HUES48 (cell line): Measurements from ENCODE around the gene ATP6V1F.

Source experiments
- H3K27ac ChIP-seq: one replicate; pipeline ENCODE4 v1.7.0; 2013; ENCODE audit warnings: low read depth, low read length, inconsistent platforms
- H3K27me3 ChIP-seq: 2 replicates; pipeline ENCODE4 v1.6.1; 2013; ENCODE audit warnings: mild to moderate bottlenecking, low read length; ENCODE audit not compliant: control insufficient read depth, insufficient read depth
- H3K36me3 ChIP-seq: 2 replicates; pipeline ENCODE4 v1.6.1; 2013; ENCODE audit warnings: low read length; ENCODE audit not compliant: control insufficient read depth, insufficient read depth
- H3K4me1 ChIP-seq: 2 replicates; pipeline ENCODE4 v1.6.1; 2013; ENCODE audit warnings: mild to moderate bottlenecking, low read length; ENCODE audit not compliant: control insufficient read depth, insufficient read depth
- H3K4me3 ChIP-seq: 2 replicates; pipeline ENCODE4 v1.5.1; 2013; ENCODE audit warnings: mild to moderate bottlenecking, low read depth, low read length
- H3K9ac ChIP-seq: 2 replicates; pipeline ENCODE4 v1.6.1; 2013; ENCODE audit warnings: mild to moderate bottlenecking, low read depth, low read length, moderate library complexity
- H3K9me3 ChIP-seq: 2 replicates; pipeline ENCODE4 v1.6.1; 2013; ENCODE audit warnings: low read length; ENCODE audit not compliant: control insufficient read depth, insufficient read depth

ATP6V1F gene

GRCh38 chr7:128830231-128831177 is 32.2 kb upstream of the ATP6V1F start, which contains the start of gene FLNC:
Gene FLNC (plus strand): TSS chr7:128830406. CDS start chr7:128830638, 232 bp downstream.
- no peaks in the 10 kb centered on the region for H3K36me3 ChIP-seq
- H3K4me1 ChIP-seq: peaks cover 42% of the 10 kb centered on the region
- H3K9me3 ChIP-seq: no peaks in the 10 kb centered on the region
- H3K4me3 ChIP-seq: peak within 1 kb of the TSS; percentile 77
- peaks cover 29% of the 10 kb centered on the region for H3K27me3 ChIP-seq
- H3K27ac ChIP-seq: peak within 1 kb of the TSS; percentile 44
- H3K9ac ChIP-seq: no peak within 1 kb of the TSS; the same call in 1 of the 2 replicates

DNA sequence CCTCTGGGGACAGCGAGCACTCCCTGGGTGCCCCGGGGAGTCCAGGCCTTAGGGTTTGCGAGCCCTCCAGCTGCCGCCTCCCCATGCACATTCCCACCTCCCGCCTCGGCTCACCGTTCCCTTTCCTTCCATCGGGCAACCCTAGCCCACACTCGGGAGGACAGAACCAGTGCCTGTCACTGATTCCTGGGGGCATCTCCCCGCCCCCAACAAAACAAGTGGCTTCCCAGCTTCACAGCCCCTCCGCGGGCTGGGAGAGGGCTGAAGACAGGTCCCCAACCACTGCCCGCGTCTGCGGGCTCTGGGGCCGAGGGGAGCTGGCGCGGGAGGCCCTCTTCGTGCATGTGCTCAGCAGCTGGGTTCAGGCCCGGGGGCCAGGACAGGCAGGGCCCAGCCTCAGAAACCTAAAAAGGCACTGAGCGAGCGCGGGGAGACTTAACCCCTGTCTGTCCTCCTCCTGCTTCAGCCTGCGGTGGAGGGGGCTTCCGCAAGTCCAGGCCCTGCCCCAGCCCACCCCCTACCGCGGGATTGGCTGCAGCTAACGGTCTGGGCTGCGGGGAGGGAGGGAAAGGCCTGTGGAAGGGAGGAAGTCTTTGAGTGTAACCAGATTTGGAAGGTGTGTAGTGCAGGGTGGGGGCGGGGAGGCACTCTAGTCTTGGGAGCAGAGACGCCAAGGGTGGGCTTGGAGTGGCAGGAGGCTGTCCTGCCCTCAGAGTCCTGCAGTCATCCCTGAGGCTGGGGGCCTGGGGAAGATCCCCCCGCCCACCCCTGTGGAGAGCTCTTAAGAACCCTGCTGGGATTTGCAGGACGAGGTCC is 31.3 kb upstream of the ATP6V1F start:
- no peak overlapping the region for H3K9ac ChIP-seq
- H3K36me3 ChIP-seq: no peaks in the 10 kb centered on the region
- peak overlapping the region; percentile 77 for H3K4me3 ChIP-seq
- H3K27ac ChIP-seq: peak overlapping the region; percentile 44
- H3K4me1 ChIP-seq: peaks cover 42% of the 10 kb centered on the region
- no peaks in the 10 kb centered on the region for H3K9me3 ChIP-seq
- peaks cover 29% of the 10 kb centered on the region for H3K27me3 ChIP-seq

- Histone ChIP-seq H3K27ac (peak overlapping the region; percentile 83), H3K27me3 (peaks cover 29% of the 10 kb centered on the region), H3K9me3 (no peaks in the 10 kb centered on the region), H3K9ac (no peak overlapping the region; the same call in 1 of the 2 replicates), H3K36me3 (no peaks in the 10 kb centered on the region), H3K4me3 (peak overlapping the region; percentile 77), H3K4me1 (peaks cover 37% of the 10 kb centered on the region)
These were observed 30.4 kb upstream of the ATP6V1F start for GRCh38 chr7:128831994-128832879.

DNA sequence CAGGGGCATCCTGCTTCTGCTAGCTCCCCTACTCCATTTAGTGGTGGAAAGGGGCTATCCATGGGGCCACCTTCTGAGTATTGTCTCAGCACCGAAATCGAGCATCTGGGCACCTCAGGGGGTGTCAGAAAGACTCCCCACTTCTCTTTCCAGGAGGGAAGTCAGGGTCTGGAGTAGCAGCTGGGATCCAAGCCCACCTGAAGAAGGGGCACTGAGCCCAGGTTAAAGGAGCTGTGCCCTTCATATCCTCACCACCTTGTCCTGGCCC is 29.8 kb upstream of the ATP6V1F start:
- peaks cover 32% of the 10 kb centered on the region for H3K4me1 ChIP-seq
- no peaks in the 10 kb centered on the region for H3K9me3 ChIP-seq
- peak overlapping the region; percentile 83 for H3K27ac ChIP-seq
- H3K4me3 ChIP-seq: peak overlapping the region; percentile 55
- H3K27me3 ChIP-seq: peaks cover 29% of the 10 kb centered on the region
- no peak overlapping the region; the same call in 1 of the 2 replicates for H3K9ac ChIP-seq
- no peaks in the 10 kb centered on the region; the same call in 1 of the 2 replicates for H3K36me3 ChIP-seq

GRCh38 chr7:128833148-128833945 is 29.3 kb upstream of the ATP6V1F start:
- Histone ChIP-seq H3K4me3 (peak overlapping the region; percentile 55), H3K27me3 (peaks cover 29% of the 10 kb centered on the region), H3K36me3 (peaks cover 3% of the 10 kb centered on the region; the same call in 1 of the 2 replicates), H3K4me1 (peaks cover 27% of the 10 kb centered on the region), H3K9ac (no peak overlapping the region; the same call in 1 of the 2 replicates), H3K9me3 (no peaks in the 10 kb centered on the region), H3K27ac (peak overlapping the region; percentile 83)

DNA sequence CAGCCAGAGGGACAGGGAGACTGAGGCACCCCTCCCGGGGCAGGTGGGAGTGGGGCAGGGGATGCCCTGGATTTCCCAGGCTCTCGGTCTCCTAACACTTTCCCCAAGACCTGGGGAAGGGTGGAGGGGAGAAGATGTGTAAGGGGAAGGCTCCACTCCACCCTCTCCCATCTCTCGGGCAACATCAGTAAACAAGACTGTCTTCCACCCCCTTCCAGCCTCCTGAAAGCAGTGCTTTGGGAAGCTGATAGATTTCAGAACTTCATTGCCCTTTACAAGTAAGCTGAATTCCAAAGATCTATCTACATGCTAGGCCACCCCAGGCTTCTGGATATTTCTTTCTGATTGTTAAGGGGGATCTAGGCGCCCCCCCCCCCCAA is 28.7 kb upstream of the ATP6V1F start:
- peak overlapping the region; percentile 83 for H3K27ac ChIP-seq
- no peak overlapping the region for H3K4me3 ChIP-seq

GRCh38 chr7:128835231-128835751 is 27.4 kb upstream of the ATP6V1F start:
- H3K27ac ChIP-seq: no peak overlapping the region
- no peak overlapping the region for H3K4me3 ChIP-seq
- peaks cover 3% of the 10 kb centered on the region; the same call in 1 of the 2 replicates for H3K36me3 ChIP-seq
- H3K4me1 ChIP-seq: peaks cover 21% of the 10 kb centered on the region
- no peaks in the 10 kb centered on the region for H3K9me3 ChIP-seq
- H3K27me3 ChIP-seq: peaks cover 16% of the 10 kb centered on the region
- H3K9ac ChIP-seq: no peak overlapping the region

More for the DNA sequence above, 28.7 kb upstream of the ATP6V1F start:
- Histone ChIP-seq H3K9me3 (no peaks in the 10 kb centered on the region), H3K27me3 (peaks cover 26% of the 10 kb centered on the region), H3K4me1 (peaks cover 27% of the 10 kb centered on the region), H3K9ac (no peak overlapping the region), H3K36me3 (peaks cover 3% of the 10 kb centered on the region; the same call in 1 of the 2 replicates)

DNA sequence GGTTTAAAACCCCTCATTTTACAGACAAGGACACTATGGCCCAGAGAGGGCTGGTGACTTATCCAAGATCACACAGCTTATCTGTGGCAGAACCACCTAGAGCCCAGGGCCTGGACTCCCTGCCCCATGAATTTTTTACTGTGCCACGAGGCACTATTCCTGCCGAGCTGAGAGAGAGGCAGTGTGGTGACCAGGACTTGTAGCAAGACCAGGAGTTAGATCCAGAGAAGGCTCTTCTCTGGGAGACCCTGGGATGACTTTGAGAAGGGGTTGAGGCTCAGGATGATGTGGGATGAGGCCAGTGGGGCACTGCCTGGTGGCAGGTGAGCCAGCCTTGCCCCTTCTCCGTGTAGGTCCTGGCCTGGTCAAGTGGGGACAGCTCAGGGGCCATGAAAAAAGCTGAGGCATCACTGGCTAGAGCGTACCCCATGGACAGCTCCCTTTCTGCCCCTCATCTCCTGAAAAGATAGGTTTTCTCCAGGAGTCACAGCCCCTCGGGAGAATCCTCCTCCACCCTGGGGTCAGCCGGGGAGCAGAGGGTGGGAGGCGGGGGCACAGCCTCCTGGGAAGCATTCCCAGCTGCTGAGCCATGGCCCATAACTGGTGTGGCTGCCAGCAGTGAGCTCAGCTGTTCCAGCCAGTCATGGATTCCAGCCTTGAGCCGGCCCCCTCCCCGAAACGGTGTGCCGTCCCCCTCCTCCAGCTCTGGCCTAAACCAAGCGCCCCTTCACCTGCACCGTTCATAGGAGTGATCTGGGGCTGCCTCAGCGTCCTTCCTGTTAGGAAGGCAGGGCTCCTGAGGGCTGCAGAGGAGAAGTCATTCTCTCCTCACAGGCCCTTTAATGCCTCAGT is 26.6 kb upstream of the ATP6V1F start:
- Histone ChIP-seq H3K9ac (no peak overlapping the region), H3K4me1 (peaks cover 21% of the 10 kb centered on the region), H3K36me3 (peaks cover 3% of the 10 kb centered on the region; the same call in 1 of the 2 replicates), H3K9me3 (no peaks in the 10 kb centered on the region), H3K4me3 (no peak overlapping the region), H3K27ac (no peak overlapping the region), H3K27me3 (peaks cover 9% of the 10 kb centered on the region; the same call in 1 of the 2 replicates)

DNA sequence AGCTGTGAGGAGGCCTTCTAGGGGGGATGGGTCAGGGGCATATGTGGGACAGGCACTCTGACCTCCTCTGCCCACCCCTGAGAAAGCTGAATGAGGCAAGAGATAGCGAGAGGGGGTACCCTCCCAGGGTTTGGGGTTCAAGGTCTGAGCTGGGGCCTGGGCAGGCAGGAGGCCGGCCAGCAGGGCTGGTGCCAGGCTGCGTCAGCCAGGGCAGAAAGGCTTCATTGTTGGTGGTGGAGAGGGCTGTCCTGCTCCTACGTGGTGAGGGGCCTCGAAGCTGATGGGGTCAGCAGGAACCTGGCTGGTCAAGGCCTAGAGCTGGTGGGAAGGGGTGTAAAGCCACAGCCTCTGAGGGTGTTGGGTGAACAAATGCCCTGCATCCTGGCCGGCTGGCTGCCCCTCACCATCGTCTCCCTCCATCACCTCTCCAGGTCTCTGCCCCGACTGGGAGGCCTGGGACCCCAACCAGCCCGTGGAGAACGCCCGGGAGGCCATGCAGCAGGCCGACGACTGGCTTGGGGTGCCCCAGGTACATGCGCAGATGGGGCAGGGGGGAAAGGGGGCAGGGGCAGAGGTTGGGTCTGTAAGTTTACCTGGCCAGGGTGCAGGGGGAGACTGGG is 25.8 kb upstream of the ATP6V1F start:
- H3K4me1 ChIP-seq: peaks cover 17% of the 10 kb centered on the region
- peaks cover under 1% of the 10 kb centered on the region; the same call in 1 of the 2 replicates for H3K27me3 ChIP-seq
- no peaks in the 10 kb centered on the region for H3K9me3 ChIP-seq
- H3K27ac ChIP-seq: no peak overlapping the region
- no peak overlapping the region for H3K9ac ChIP-seq
- no peak overlapping the region for H3K4me3 ChIP-seq
- peaks cover 3% of the 10 kb centered on the region; the same call in 1 of the 2 replicates for H3K36me3 ChIP-seq
